ENCODE data around the gene ICE2. TPM values are rescaled to one million over a fixed set of nuclear protein-coding genes. Genes with fewer than 3 reads are reported as not detected.
"Not testable (repeated sequence)": the region's sequence is repeated elsewhere in the genome, so short reads cannot be mapped to it uniquely, and the experiment has no call there.

The ICE2 gene
- total RNA-seq, 1 experiment from 2014 or later: 28.5 TPM

GRCh38 chr15:60420203-60420716, 58.7 kb downstream of the ICE2 start:
- Histone ChIP-seq H3K4me1 (replicated peaks) (peaks cover 38% of the 10 kb centered on the region), H3K4me3 (no peak overlapping the region), H3K27ac (no peak overlapping the region), H3K27me3 (replicated peaks) (no peaks in the 10 kb centered on the region), H3K9me3 (replicated peaks) (no peaks in the 10 kb centered on the region), H3K36me3 (peaks cover 2% of the 10 kb centered on the region; the same call in 1 of the 2 replicates)
- no peak for DNase-seq (ENCODE audit: low read depth in 1 of 2, low spot score in 2 of 2)

- Histone ChIP-seq H3K9me3 (replicated peaks) (no peaks in the 10 kb centered on the region), H3K27me3 (replicated peaks) (no peaks in the 10 kb centered on the region), H3K4me3 (no peak overlapping the region), H3K4me1 (replicated peaks) (peaks cover 37% of the 10 kb centered on the region), H3K36me3 (peaks cover 2% of the 10 kb centered on the region; the same call in 1 of the 2 replicates), H3K27ac (no peak overlapping the region)
- DNase-seq (ENCODE audit: low read depth in 1 of 2, low spot score in 2 of 2): no peak
Observed at GRCh38 chr15:60419753-60420152, 59.2 kb downstream of the ICE2 start.

GRCh38 chr15:60418096-60418495, 60.8 kb downstream of the ICE2 start:
- Histone ChIP-seq H3K4me3 (no peak overlapping the region), H3K27ac (no peak overlapping the region), H3K36me3 (peaks cover 2% of the 10 kb centered on the region; the same call in 1 of the 2 replicates), H3K27me3 (replicated peaks) (no peaks in the 10 kb centered on the region), H3K4me1 (replicated peaks) (peaks cover 36% of the 10 kb centered on the region), H3K9me3 (replicated peaks) (no peaks in the 10 kb centered on the region)
- DNase-seq (ENCODE audit: low read depth in 1 of 2, low spot score in 2 of 2): no peak

- no peak for DNase-seq (ENCODE audit: low read depth in 1 of 2, low spot score in 2 of 2)
- H3K4me1 ChIP-seq (replicated peaks): peaks cover 26% of the 10 kb centered on the region
- no peaks in the 10 kb centered on the region for H3K36me3 ChIP-seq
- no peak overlapping the region for H3K27ac ChIP-seq
- no peaks in the 10 kb centered on the region for H3K27me3 ChIP-seq (replicated peaks)
- no peaks in the 10 kb centered on the region for H3K9me3 ChIP-seq (replicated peaks)
- H3K4me3 ChIP-seq: no peak overlapping the region
Observed at GRCh38 chr15:60417112-60417511, 61.8 kb downstream of the ICE2 start.

GRCh38 chr15:60416484-60416883, 62.5 kb downstream of the ICE2 start:
- Histone ChIP-seq H3K4me3 (no peak overlapping the region), H3K36me3 (no peaks in the 10 kb centered on the region), H3K27me3 (replicated peaks) (no peaks in the 10 kb centered on the region), H3K27ac (no peak overlapping the region), H3K4me1 (replicated peaks) (peaks cover 20% of the 10 kb centered on the region), H3K9me3 (replicated peaks) (no peaks in the 10 kb centered on the region)
- no peak for DNase-seq (ENCODE audit: low read depth in 1 of 2, low spot score in 2 of 2)

GRCh38 chr15:60414016-60414682, 64.8 kb downstream of the ICE2 start:
- no peaks in the 10 kb centered on the region for H3K27me3 ChIP-seq (replicated peaks)
- no peak overlapping the region for H3K4me3 ChIP-seq
- no peaks in the 10 kb centered on the region for H3K9me3 ChIP-seq (replicated peaks)
- no peaks in the 10 kb centered on the region for H3K36me3 ChIP-seq
- no peak for DNase-seq (ENCODE audit: low read depth in 1 of 2, low spot score in 2 of 2)
- peaks cover 13% of the 10 kb centered on the region for H3K4me1 ChIP-seq (replicated peaks)
- H3K27ac ChIP-seq: no peak overlapping the region

- Histone ChIP-seq H3K4me3 (no peak overlapping the region), H3K36me3 (no peaks in the 10 kb centered on the region), H3K4me1 (replicated peaks) (peaks cover 21% of the 10 kb centered on the region), H3K9me3 (replicated peaks) (no peaks in the 10 kb centered on the region), H3K27me3 (replicated peaks) (no peaks in the 10 kb centered on the region), H3K27ac (no peak overlapping the region)
- no peak for DNase-seq (ENCODE audit: low read depth in 1 of 2, low spot score in 2 of 2)
Observed at GRCh38 chr15:60413231-60413824, 65.6 kb downstream of the ICE2 start.

- not testable (repeated sequence) for H3K36me3 ChIP-seq; H3K4me3 ChIP-seq; H3K9me3 ChIP-seq (replicated peaks); DNase-seq (ENCODE audit: low read depth in 1 of 2, low spot score in 2 of 2); H3K27ac ChIP-seq; H3K27me3 ChIP-seq (replicated peaks)
- peaks cover 26% of the 10 kb centered on the region for H3K4me1 ChIP-seq (replicated peaks)
Observed at GRCh38 chr15:60412807-60413206, 66.1 kb downstream of the ICE2 start.

GRCh38 chr15:60411774-60412425, 67.0 kb downstream of the ICE2 start:
- no peak overlapping the region for H3K4me3 ChIP-seq
- no peak for DNase-seq (ENCODE audit: low read depth in 1 of 2, low spot score in 2 of 2)
- no peak overlapping the region for H3K27ac ChIP-seq
- H3K9me3 ChIP-seq (replicated peaks): no peaks in the 10 kb centered on the region
- H3K27me3 ChIP-seq (replicated peaks): no peaks in the 10 kb centered on the region
- no peaks in the 10 kb centered on the region for H3K36me3 ChIP-seq
- H3K4me1 ChIP-seq (replicated peaks): peaks cover 34% of the 10 kb centered on the region

- peaks cover 43% of the 10 kb centered on the region for H3K4me1 ChIP-seq (replicated peaks)
Observed at GRCh38 chr15:60410350-60410749, 68.6 kb downstream of the ICE2 start.

GRCh38 chr15:60408463-60408981, 70.4 kb downstream of the ICE2 start:
- no peaks in the 10 kb centered on the region for H3K9me3 ChIP-seq (replicated peaks)
- H3K4me3 ChIP-seq: no peak overlapping the region
- no peaks in the 10 kb centered on the region for H3K27me3 ChIP-seq (replicated peaks)
- H3K36me3 ChIP-seq: no peaks in the 10 kb centered on the region
- H3K4me1 ChIP-seq (replicated peaks): peaks cover 34% of the 10 kb centered on the region
- DNase-seq (ENCODE audit: low read depth in 1 of 2, low spot score in 2 of 2): no peak
- peak overlapping the region; percentile 65 for H3K27ac ChIP-seq

More at GRCh38 chr15:60410350-60410749, 68.6 kb downstream of the ICE2 start:
- not testable (repeated sequence) for H3K36me3 ChIP-seq; H3K9me3 ChIP-seq (replicated peaks); H3K4me3 ChIP-seq; H3K27me3 ChIP-seq (replicated peaks); DNase-seq (ENCODE audit: low read depth in 1 of 2, low spot score in 2 of 2); H3K27ac ChIP-seq

GRCh38 chr15:60407415-60407805, 71.5 kb downstream of the ICE2 start:
- Histone ChIP-seq H3K4me1 (replicated peaks) (peaks cover 44% of the 10 kb centered on the region), H3K9me3 (replicated peaks) (no peaks in the 10 kb centered on the region), H3K27me3 (replicated peaks) (no peaks in the 10 kb centered on the region), H3K27ac (peak overlapping the region; percentile 65), H3K4me3 (no peak overlapping the region), H3K36me3 (no peaks in the 10 kb centered on the region)
- DNase-seq (ENCODE audit: low read depth in 1 of 2, low spot score in 2 of 2): peak; percentile 57 to 92

- peak overlapping the region; percentile 65 for H3K27ac ChIP-seq
Observed at GRCh38 chr15:60406513-60407414, 72.2 kb downstream of the ICE2 start.

More at GRCh38 chr15:60406513-60407414, 72.2 kb downstream of the ICE2 start:
- Histone ChIP-seq H3K9me3 (replicated peaks) (no peaks in the 10 kb centered on the region), H3K36me3 (no peaks in the 10 kb centered on the region), H3K27me3 (replicated peaks) (no peaks in the 10 kb centered on the region), H3K4me1 (replicated peaks) (peaks cover 48% of the 10 kb centered on the region), H3K4me3 (no peak overlapping the region)
- no peak for DNase-seq (ENCODE audit: low read depth in 1 of 2, low spot score in 2 of 2)
